Mucosa of descending colon (tissue), 3 donors: ENCODE data around the gene PRDX1. TPM values are rescaled to one million over a fixed set of nuclear protein-coding genes. Genes with fewer than 3 reads are reported as not detected.
A peak's percentile ranks its signal among the peaks of the same experiment; 100 is the strongest.

ENCODE experiments used
- ATAC-seq: fragments of 200-7000 bp; cut with Tn5 transposase; one replicate; pipeline ENCODE4 v1.9.1; 2020; ENCODE audit warnings: mild to moderate bottlenecking, moderate library complexity
- DNase-seq, 3 donors: peaks; one replicate each; pipeline ENCODE4 v3.0.0-alpha.2; 2020
- H3K36me3 ChIP-seq: fragments of 200-600 bp; one replicate; pipeline ENCODE4 v1.8.0; 2021; ENCODE audit warnings: low read depth, mild to moderate bottlenecking
- H3K4me1 ChIP-seq: fragments of 200-600 bp; one replicate; pipeline ENCODE4 v1.8.0; 2021; ENCODE audit warnings: low read depth, mild to moderate bottlenecking
- H3K4me3 ChIP-seq: fragments of 200-600 bp; one replicate; pipeline ENCODE4 v1.8.0; 2021; ENCODE audit warnings: mild to moderate bottlenecking
- H3K9me3 ChIP-seq: fragments of 200-600 bp; one replicate; pipeline ENCODE4 v1.8.0; 2021; ENCODE audit warnings: mild to moderate bottlenecking
- CTCF ChIP-seq: fragments of 200-600 bp; IDR thresholded peaks from one replicate; pipeline ENCODE4 v1.8.0; 2022; ENCODE audit warnings: antibody characterized with exemption, mild to moderate bottlenecking
- intact Hi-C, 2 donors: fragments of 100-400 bp; cut with DNase I in 1 of 2; cut with micrococcal nuclease in 1 of 2; formaldehyde crosslinking; loops; one replicate each; pipeline versions ENCODE4 v1.11.0 to v1.11.1; 2022; cut with DNase I, micrococcal nuclease
- total RNA-seq, 3 donors: library from RNA; stranded (reverse); fragmentation: NEBNext Ultra II Directional in 2 of 3; extraction: Animal tissue kit (Norgen Biotek cat#: 25700) in 2 of 3; gene quantifications; one replicate each; pipeline versions ENCODE4 v1.2.1 to v1.2.4, GENCODE V29; 2021 to 2023
- donor health status: DM: no; HTN: no; CAD: no; lungs with moderate emphysema.
- donor health status: DM: no; HTN: no; CAD: no.
- donor health status: DM: no; HTN: yes; CAD: no.

The PRDX1 gene
- total RNA-seq, 3 donors from 2014 or later, result 248 to 306 (median 295) TPM

- intact Hi-C loops, result no loop called here
- H3K36me3 ChIP-seq, result no peaks in the 10 kb centered on the region
- TF ChIP-seq CTCF, result no peak
- ATAC-seq (no peak), DNase-seq (no peak)
- no peak overlapping the region for H3K4me3 ChIP-seq
- peaks cover 13% of the 10 kb centered on the region for H3K4me1 ChIP-seq
- H3K9me3 ChIP-seq, result no peaks in the 10 kb centered on the region
Measured at GRCh38 chr1:45503462-45504360, 18.0 kb downstream of the PRDX1 start.

GRCh38 chr1:45501505-45501859 lies 20.2 kb downstream of the PRDX1 start:
- H3K9me3 ChIP-seq, result no peaks in the 10 kb centered on the region
- no peak for TF ChIP-seq CTCF
- H3K36me3 ChIP-seq, result no peaks in the 10 kb centered on the region
- no peak overlapping the region for H3K4me3 ChIP-seq
- intact Hi-C loops, result no loop called here
- no peak for ATAC-seq
- no peak for DNase-seq
- peaks cover 13% of the 10 kb centered on the region for H3K4me1 ChIP-seq

DNA sequence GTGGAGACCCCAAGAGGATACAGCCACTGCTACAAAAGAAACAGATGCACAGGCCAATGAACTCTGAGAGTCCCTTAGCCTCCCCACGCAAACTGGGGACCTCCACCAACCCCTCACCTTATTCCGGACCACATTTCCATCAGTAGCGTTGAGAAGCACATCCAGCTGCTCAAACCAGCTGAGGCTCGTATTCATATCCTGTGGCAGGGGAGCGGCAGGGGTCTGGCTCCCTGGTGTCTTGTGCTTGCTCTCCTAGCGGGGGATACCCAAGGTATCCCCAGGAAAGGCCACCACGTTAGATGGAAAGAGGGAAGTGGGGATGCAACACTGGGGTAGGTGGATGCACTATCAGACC lies 22.3 kb downstream of the PRDX1 start:
- Histone ChIP-seq H3K4me3 (peak overlapping the region; percentile 37), H3K9me3 (no peaks in the 10 kb centered on the region), H3K4me1 (peaks cover 13% of the 10 kb centered on the region), H3K36me3 (no peaks in the 10 kb centered on the region)
- DNase-seq, result no peak
- intact Hi-C loops, result loop anchor here in 1 of 2 donors (5.0 kb wide), 1 partner anchor 147 kb away; no protein-coding TSS in a partner anchor
- ATAC-seq, result peak; percentile 2
- TF ChIP-seq CTCF, result no peak

GRCh38 chr1:45498279-45498678 lies 23.4 kb downstream of the PRDX1 start:
- no peak for DNase-seq
- no peak for ATAC-seq
- TF ChIP-seq CTCF, result no peak
- H3K9me3 ChIP-seq, result no peaks in the 10 kb centered on the region
- H3K4me3 ChIP-seq, result no peak overlapping the region
- intact Hi-C loops, result loop anchor here in 1 of 2 donors (5.0 kb wide), 1 partner anchor 146 kb away; no protein-coding TSS in a partner anchor
- no peaks in the 10 kb centered on the region for H3K36me3 ChIP-seq
- peaks cover 13% of the 10 kb centered on the region for H3K4me1 ChIP-seq

DNA sequence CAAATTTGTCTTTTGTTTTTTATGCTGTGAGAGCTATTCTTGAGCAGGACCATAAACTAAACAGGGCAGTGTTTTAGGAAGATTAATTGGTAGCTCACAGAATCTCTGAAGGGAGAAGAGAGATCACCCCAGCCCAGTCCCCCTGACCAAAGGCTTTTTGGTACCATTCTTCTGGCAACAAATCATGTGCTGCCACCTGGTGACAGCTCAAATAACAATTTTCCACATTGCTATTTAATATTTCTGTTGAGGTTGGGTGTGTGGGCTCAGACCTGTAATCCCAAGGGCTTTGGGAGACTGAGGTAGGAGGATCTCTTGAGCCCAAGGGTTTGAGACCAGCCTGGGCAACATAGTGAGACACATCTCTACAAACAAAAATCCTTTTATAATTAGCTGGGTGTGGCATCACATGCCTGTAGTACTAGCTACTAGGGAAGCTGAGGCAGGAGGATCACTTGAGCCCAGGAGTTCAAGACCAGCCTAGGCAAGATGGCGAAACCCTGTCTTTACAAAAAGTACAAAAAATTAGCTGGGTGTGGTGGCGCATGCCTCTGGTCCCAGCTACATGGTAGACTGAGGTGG lies 28.5 kb downstream of the PRDX1 start:
- no peak overlapping the region for H3K4me3 ChIP-seq
- H3K36me3 ChIP-seq, result no peaks in the 10 kb centered on the region
- intact Hi-C loops, result no loop called here
- no peak for TF ChIP-seq CTCF
- H3K9me3 ChIP-seq, result no peaks in the 10 kb centered on the region
- ATAC-seq (no peak), DNase-seq (peak in 1 of 3 donors; percentile 85)
- peaks cover 18% of the 10 kb centered on the region for H3K4me1 ChIP-seq
